Lung (tissue), 12 donors: ENCODE measurements around the gene KLHL7. TPM values are rescaled to one million over a fixed set of nuclear protein-coding genes. Genes with fewer than 3 reads are reported as not detected.

ENCODE experiments used
- ATAC-seq: fragments of 200-7000 bp; cut with Tn5 transposase; one replicate; pipeline ENCODE4 v1.9.1; 2020; ENCODE audit warnings: moderate number of reproducible peaks; ENCODE audit not compliant: insufficient read depth, low FRiP score
- DNase-seq, 3 donors: peaks; one replicate each; pipeline ENCODE4 v3.0.0-alpha.2; 2013 to 2017
- H3K27ac ChIP-seq, 2 donors: one replicate each; pipeline ENCODE4 v1.5.1; 2013; ENCODE audit warnings: mild to moderate bottlenecking in 2 of 2, moderate library complexity in 2 of 2, control low read depth in 1 of 2, inconsistent platforms in 1 of 2, low read depth in 1 of 2, low read length in 1 of 2
- H3K27me3 ChIP-seq, 3 donors: one replicate each; pipeline ENCODE4 v1.5.1; 2013; ENCODE audit warnings: low read length in 2 of 3; ENCODE audit not compliant: control insufficient read depth in 3 of 3, insufficient read depth in 3 of 3
- H3K36me3 ChIP-seq, 4 donors: one replicate each; pipeline ENCODE4 v1.5.1; 2013; ENCODE audit warnings: low read length in 4 of 4, mild to moderate bottlenecking in 1 of 4, moderate library complexity in 1 of 4; ENCODE audit not compliant: control insufficient read depth in 4 of 4, insufficient read depth in 4 of 4
- H3K4me1 ChIP-seq, 5 donors: one replicate each; pipeline ENCODE4 v1.5.1; 2013; ENCODE audit warnings: low read length in 5 of 5, mild to moderate bottlenecking in 2 of 5, moderate library complexity in 1 of 5; ENCODE audit not compliant: control insufficient read depth in 5 of 5, insufficient read depth in 5 of 5
- H3K4me3 ChIP-seq: one replicate; pipeline ENCODE4 v1.5.1; 2013; ENCODE audit warnings: mild to moderate bottlenecking, control low read depth, moderate library complexity
- H3K9ac ChIP-seq, 2 donors: one replicate each; pipeline ENCODE4 v1.5.1; 2013; ENCODE audit warnings: low read length in 2 of 2, control low read depth in 1 of 2; ENCODE audit not compliant: insufficient read depth in 1 of 2
- H3K9me3 ChIP-seq, 4 donors: one replicate each; pipeline ENCODE4 v1.5.1; 2013; ENCODE audit warnings: low read length in 3 of 4, mild to moderate bottlenecking in 1 of 4, moderate library complexity in 1 of 4; ENCODE audit not compliant: control insufficient read depth in 4 of 4, insufficient read depth in 3 of 4
- WGBS, 2 donors: extraction: QIAGEN DNeasy Blood & Tissue Kit; methylation state at CpG; one replicate each; pipeline ENCODE4 v1.1.7; 2013; 5-methylcytosine and 5-hydroxymethylcytosine counted together
- polyA plus RNA-seq, 2 donors: library from polyadenylated mRNA; stranded (reverse); fragments of 200-250 nt; gene quantifications; one replicate each; pipeline ENCODE4 v1.2.1, GENCODE V29; 2013
- total RNA-seq, 2 donors: library from RNA; depleted of rRNA in 1 of 2; stranded (reverse); fragments of >200 nt in 1 of 2; gene quantifications; one replicate each; pipeline ENCODE4 v1.2.1, GENCODE V29; 2014 to 2021
- TF ChIP-seq, protein P1 (sequence below): IDR thresholded peaks from 2 replicates; pipeline ENCODE4 v1.5.1; 2012; ENCODE audit warnings: mild to moderate bottlenecking; ENCODE audit errors: control extremely low read depth, extremely low read depth
- donor health status: control.
- donor health status: control.
- donor health status: Bipolar disorder and iron deficiency.
- donor health status: healthy.
- donor health status: DM: yes; HTN: yes; CAD: no.

Gene KLHL7
- total and polyA plus RNA-seq, 4 donors: 11.5 to 38.1 (median 17.6) TPM

DNA sequence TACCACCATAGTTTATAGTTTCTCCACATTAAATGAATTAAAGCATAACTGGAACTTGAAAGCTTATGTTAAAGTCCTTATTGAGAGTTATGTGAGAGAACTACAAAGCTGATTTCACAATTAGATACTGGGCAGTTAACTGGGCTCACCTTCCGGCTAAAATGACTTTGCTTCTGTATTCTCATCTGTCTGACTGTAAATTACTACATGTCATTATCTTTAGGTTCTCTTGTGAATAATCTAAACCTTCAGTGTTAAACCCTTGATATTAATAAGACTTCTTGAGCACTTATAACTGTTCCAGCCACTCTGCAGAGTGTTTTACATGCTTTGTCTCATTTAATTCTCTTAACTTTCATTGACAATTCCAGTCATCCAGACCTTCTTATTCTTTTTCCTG is 3.9 kb downstream of the KLHL7 start:
- H3K9me3 ChIP-seq: no peaks in the 10 kb centered on the region
- H3K4me1 ChIP-seq: peaks cover 0 to 24% (median 24%) of the 10 kb centered on the region in 5 donors
- no peak overlapping the region for H3K9ac ChIP-seq
- WGBS, 2 donors: 49 to 59% methylated on average over 1 of the region's 1 CpG
- no peak overlapping the region for H3K4me3 ChIP-seq
- H3K27ac ChIP-seq: peak overlapping the region in 1 of 2 donors; percentile 17
- DNase-seq (no peak), ATAC-seq (no peak)
- H3K36me3 ChIP-seq: peaks cover 0 to 4% (median 0%) of the 10 kb centered on the region in 4 donors
- TF ChIP-seq, protein P1, sequence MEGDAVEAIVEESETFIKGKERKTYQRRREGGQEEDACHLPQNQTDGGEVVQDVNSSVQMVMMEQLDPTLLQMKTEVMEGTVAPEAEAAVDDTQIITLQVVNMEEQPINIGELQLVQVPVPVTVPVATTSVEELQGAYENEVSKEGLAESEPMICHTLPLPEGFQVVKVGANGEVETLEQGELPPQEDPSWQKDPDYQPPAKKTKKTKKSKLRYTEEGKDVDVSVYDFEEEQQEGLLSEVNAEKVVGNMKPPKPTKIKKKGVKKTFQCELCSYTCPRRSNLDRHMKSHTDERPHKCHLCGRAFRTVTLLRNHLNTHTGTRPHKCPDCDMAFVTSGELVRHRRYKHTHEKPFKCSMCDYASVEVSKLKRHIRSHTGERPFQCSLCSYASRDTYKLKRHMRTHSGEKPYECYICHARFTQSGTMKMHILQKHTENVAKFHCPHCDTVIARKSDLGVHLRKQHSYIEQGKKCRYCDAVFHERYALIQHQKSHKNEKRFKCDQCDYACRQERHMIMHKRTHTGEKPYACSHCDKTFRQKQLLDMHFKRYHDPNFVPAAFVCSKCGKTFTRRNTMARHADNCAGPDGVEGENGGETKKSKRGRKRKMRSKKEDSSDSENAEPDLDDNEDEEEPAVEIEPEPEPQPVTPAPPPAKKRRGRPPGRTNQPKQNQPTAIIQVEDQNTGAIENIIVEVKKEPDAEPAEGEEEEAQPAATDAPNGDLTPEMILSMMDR: no peak
- H3K27me3 ChIP-seq: no peaks in the 10 kb centered on the region

DNA sequence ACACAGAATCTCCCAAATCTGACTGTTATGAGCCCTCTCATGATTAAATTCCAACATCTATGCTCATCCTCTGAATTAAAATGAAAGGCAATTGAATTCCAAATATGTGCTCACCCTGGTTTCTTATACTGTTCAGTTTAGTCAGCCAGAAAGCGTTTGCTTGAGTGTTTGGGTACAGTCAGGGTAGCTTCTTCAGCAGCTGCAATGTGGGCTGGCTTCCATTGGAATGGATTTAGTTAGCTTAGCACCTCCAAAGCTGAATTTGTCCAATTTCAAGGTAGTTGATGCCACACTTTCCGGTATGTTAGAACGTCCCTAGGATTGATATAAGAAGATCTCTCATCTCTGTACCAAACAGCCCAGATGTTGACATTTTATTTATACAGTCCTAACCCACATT is 9.3 kb downstream of the KLHL7 start:
- 83 to 92% methylated on average over 3 of the region's 3 CpGs for WGBS, 2 donors
- Histone ChIP-seq H3K4me3 (no peak overlapping the region), H3K9me3 (no peaks in the 10 kb centered on the region), H3K4me1 (peaks cover 0 to 44% (median 2%) of the 10 kb centered on the region in 5 donors), H3K36me3 (no peaks in the 10 kb centered on the region), H3K27ac (no peak overlapping the region), H3K9ac (no peak overlapping the region), H3K27me3 (no peaks in the 10 kb centered on the region)
- TF ChIP-seq, protein P1: no peak
- DNase-seq: peak in 2 of 3 donors; percentile 15 to 16
- ATAC-seq: no peak

DNA sequence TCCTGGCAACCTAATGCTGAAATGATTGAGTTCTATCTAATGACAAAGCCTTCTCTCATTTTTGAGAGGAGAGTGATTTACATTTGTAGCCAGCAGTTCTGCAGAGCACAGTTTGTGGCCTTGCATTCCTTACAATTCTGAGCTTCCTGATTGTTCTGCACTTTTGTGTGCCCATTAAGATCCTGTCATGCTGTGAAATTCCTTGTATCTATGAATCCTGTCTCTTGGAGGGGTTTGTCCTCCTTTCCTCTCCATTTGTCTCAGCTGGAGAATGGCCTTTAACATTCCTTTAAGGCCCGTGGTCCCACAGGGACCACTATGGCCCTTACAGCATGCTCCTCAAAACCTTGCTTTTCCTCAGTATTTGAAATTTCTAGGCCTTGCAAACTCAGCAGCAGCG is 10.4 kb downstream of the KLHL7 start:
- WGBS, 2 donors: 82 to 86% methylated on average over 2 of the region's 2 CpGs
- TF ChIP-seq, protein P1: no peak
- Histone ChIP-seq H3K27me3 (no peaks in the 10 kb centered on the region), H3K27ac (peak overlapping the region in 1 of 2 donors; percentile 40), H3K4me3 (no peak overlapping the region), H3K9me3 (no peaks in the 10 kb centered on the region), H3K36me3 (peaks cover 0 to 2% (median 0%) of the 10 kb centered on the region in 4 donors), H3K9ac (no peak overlapping the region), H3K4me1 (peaks cover 0 to 42% (median 0%) of the 10 kb centered on the region in 5 donors)
- ATAC-seq (no peak), DNase-seq (no peak)

DNA sequence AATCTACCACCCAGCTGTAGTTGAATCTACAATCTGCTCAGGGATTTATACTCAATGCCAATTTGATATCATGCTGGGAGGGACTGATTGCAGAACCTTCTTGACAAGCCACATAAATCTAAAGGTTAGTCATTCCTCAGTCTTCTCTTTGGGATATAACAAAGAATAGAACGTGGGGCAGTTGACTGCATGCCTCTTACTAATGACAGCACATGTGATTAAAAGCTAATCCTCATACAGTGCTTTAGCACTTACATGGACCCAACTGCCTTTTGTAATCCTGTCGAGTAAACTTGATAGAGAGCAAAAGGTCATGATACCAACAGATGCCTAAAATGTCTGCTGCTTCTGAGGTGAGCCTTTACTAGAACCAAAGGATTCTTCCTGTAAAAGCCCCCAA is 12.3 kb downstream of the KLHL7 start:
- Histone ChIP-seq H3K27ac (peak overlapping the region in 1 of 2 donors; percentile 86), H3K27me3 (no peaks in the 10 kb centered on the region), H3K36me3 (peaks cover 0 to 2% (median 0%) of the 10 kb centered on the region in 4 donors), H3K4me3 (no peak overlapping the region), H3K9me3 (no peaks in the 10 kb centered on the region), H3K9ac (no peak overlapping the region), H3K4me1 (peaks cover 0 to 44% (median 0%) of the 10 kb centered on the region in 5 donors)
- WGBS, 2 donors: 72 to 83% methylated on average over 2 of the region's 2 CpGs
- ATAC-seq: no peak
- TF ChIP-seq, protein P1: no peak
- DNase-seq: no peak
